Activated CD8-positive, alpha-beta memory T cell treated with anti-CD3 and anti-CD28 coated beads for 4 hours (primary cell): ENCODE results near the gene MRPL10.

ENCODE experiments used
- DNase-seq, 2 donors: peaks; one replicate each; pipeline ENCODE4 v3.0.0-alpha.2; 2020; ENCODE audit warnings: low read depth in 2 of 2

The MRPL10 gene

GRCh38 chr17:47813512-47814031, 17.8 kb downstream of the MRPL10 start:
- DNase-seq: no peak

GRCh38 chr17:47813077-47813476, 18.3 kb downstream of the MRPL10 start:
- DNase-seq: no peak

- no peak for DNase-seq
These were observed 19.0 kb downstream of the MRPL10 start for GRCh38 chr17:47812146-47812920.

- DNase-seq: no peak
These were observed 19.6 kb downstream of the MRPL10 start for GRCh38 chr17:47811709-47812108.

- no peak for DNase-seq
These were observed 20.3 kb downstream of the MRPL10 start for GRCh38 chr17:47810901-47811635.

- peak in 1 of 2 donors; percentile 14 for DNase-seq
These were observed 21.0 kb downstream of the MRPL10 start for GRCh38 chr17:47810200-47810821.

GRCh38 chr17:47808830-47809480, 22.4 kb downstream of the MRPL10 start:
- DNase-seq: no peak

- no peak for DNase-seq
These were observed 23.1 kb downstream of the MRPL10 start for GRCh38 chr17:47808036-47808829.

GRCh38 chr17:47807421-47807820, 23.9 kb downstream of the MRPL10 start:
- no peak for DNase-seq

- DNase-seq: no peak
These were observed 24.5 kb downstream of the MRPL10 start for GRCh38 chr17:47806913-47807255.

- DNase-seq: no peak
These were observed 25.1 kb downstream of the MRPL10 start for GRCh38 chr17:47806026-47806912.

- no peak for DNase-seq
These were observed 26.9 kb downstream of the MRPL10 start for GRCh38 chr17:47804461-47804860.

GRCh38 chr17:47803751-47804150, 27.6 kb downstream of the MRPL10 start:
- DNase-seq: no peak

- DNase-seq: no peak
These were observed 28.1 kb downstream of the MRPL10 start for GRCh38 chr17:47803201-47803600.

GRCh38 chr17:47802341-47803022, 28.9 kb downstream of the MRPL10 start:
- peak; percentile 24 to 31 for DNase-seq

- no peak for DNase-seq
These were observed 29.4 kb downstream of the MRPL10 start for GRCh38 chr17:47801906-47802305.

GRCh38 chr17:47801176-47801765, 30.1 kb downstream of the MRPL10 start:
- no peak for DNase-seq

GRCh38 chr17:47800686-47801085, 30.7 kb downstream of the MRPL10 start:
- no peak for DNase-seq

- no peak for DNase-seq
These were observed 33.5 kb downstream of the MRPL10 start for GRCh38 chr17:47797797-47798196.
